Epithelial cell of esophagus (primary cell): ENCODE results near the gene KCTD15.

ENCODE experiments used
- DNase-seq: peaks from one replicate; pipeline ENCODE4 v3.0.0; 2010; ENCODE audit warnings: low read depth
- H3K4me3 ChIP-seq: 2 replicates; pipeline ENCODE4 v1.5.1; 2011; ENCODE audit warnings: mild to moderate bottlenecking, low read length, control low read depth
- CTCF ChIP-seq: IDR thresholded peaks from 2 replicates; pipeline ENCODE4 v1.5.1; 2011; ENCODE audit warnings: low read depth, mild to moderate bottlenecking, low read length, control low read depth, inconsistent platforms; ENCODE audit not compliant: insufficient read depth; ENCODE audit errors: missing control alignments

KCTD15 gene

GRCh38 chr19:33845498-33845897 is 48.8 kb downstream of the KCTD15 start:
- H3K4me3 ChIP-seq, result no peak overlapping the region
- TF ChIP-seq CTCF, result no peak
- no peak for DNase-seq

- DNase-seq, result no peak
- H3K4me3 ChIP-seq, result no peak overlapping the region
- TF ChIP-seq CTCF, result no peak
These were observed 53.0 kb downstream of the KCTD15 start for GRCh38 chr19:33849551-33850147.

- no peak overlapping the region for H3K4me3 ChIP-seq
- TF ChIP-seq CTCF, result no peak
- DNase-seq, result no peak
These were observed 62.3 kb downstream of the KCTD15 start for GRCh38 chr19:33859016-33859415.

GRCh38 chr19:33860312-33861090 is 63.8 kb downstream of the KCTD15 start:
- no peak overlapping the region for H3K4me3 ChIP-seq
- no peak for TF ChIP-seq CTCF
- no peak for DNase-seq

- no peak overlapping the region for H3K4me3 ChIP-seq
- DNase-seq, result no peak
- TF ChIP-seq CTCF, result no peak
These were observed 65.3 kb downstream of the KCTD15 start for GRCh38 chr19:33861950-33862349.

GRCh38 chr19:33862981-33863380 is 66.3 kb downstream of the KCTD15 start:
- DNase-seq, result no peak
- TF ChIP-seq CTCF, result no peak
- no peak overlapping the region for H3K4me3 ChIP-seq

GRCh38 chr19:33863436-33863835 is 66.8 kb downstream of the KCTD15 start:
- no peak for DNase-seq
- no peak overlapping the region for H3K4me3 ChIP-seq
- no peak for TF ChIP-seq CTCF
